NOMO-1 treated with DMSO at 0.1 percent for 48 hours (cell line): ENCODE measurements around the gene SERPIND1.
A peak's percentile ranks its signal among the peaks of the same experiment; 100 is the strongest.

Source experiments
- DNase-seq: peaks from one replicate; lab custom pipeline; 2025; ENCODE audit not compliant: unreplicated experiment; lab: John Stamatoyannopoulos, UW

Gene SERPIND1

GRCh38 chr22:20774882-20775281, 969 bp downstream of the SERPIND1 start:
- no peak for DNase-seq

GRCh38 chr22:20775342-20775895, 1.5 kb downstream of the SERPIND1 start:
- DNase-seq, result no peak

GRCh38 chr22:20776624-20777405, 2.9 kb downstream of the SERPIND1 start:
- no peak for DNase-seq

- DNase-seq, result no peak
Measured at GRCh38 chr22:20777420-20778177, 3.7 kb downstream of the SERPIND1 start.

GRCh38 chr22:20779014-20779817, 5.3 kb downstream of the SERPIND1 start:
- DNase-seq, result no peak

- DNase-seq, result no peak
Measured at GRCh38 chr22:20779818-20780158, 5.9 kb downstream of the SERPIND1 start.

- DNase-seq, result no peak
Measured at GRCh38 chr22:20781272-20781990, 7.5 kb downstream of the SERPIND1 start.

GRCh38 chr22:20782083-20782482, 8.2 kb downstream of the SERPIND1 start:
- DNase-seq, result no peak

GRCh38 chr22:20782596-20783299, 8.8 kb downstream of the SERPIND1 start:
- no peak for DNase-seq

- DNase-seq, result no peak
Measured at GRCh38 chr22:20783300-20783673, 9.4 kb downstream of the SERPIND1 start.

- DNase-seq, result peak; percentile 43
Measured at GRCh38 chr22:20783844-20784723, 10.2 kb downstream of the SERPIND1 start.

GRCh38 chr22:20785415-20785814, 11.5 kb downstream of the SERPIND1 start:
- DNase-seq, result no peak

- no peak for DNase-seq
Measured at GRCh38 chr22:20786048-20786447, 12.1 kb downstream of the SERPIND1 start.

- DNase-seq, result no peak
Measured at GRCh38 chr22:20786536-20786979, 12.6 kb downstream of the SERPIND1 start.

- DNase-seq, result no peak
Measured at GRCh38 chr22:20787223-20787622, 13.3 kb downstream of the SERPIND1 start.

- no peak for DNase-seq
Measured at GRCh38 chr22:20787746-20788626, 14.1 kb downstream of the SERPIND1 start.

- DNase-seq, result no peak
Measured at GRCh38 chr22:20788627-20789344, 14.9 kb downstream of the SERPIND1 start.
